Non-pigmented ciliary epithelial cell (primary cell): Measurements from ENCODE around the gene NEK1.
"Not testable (repeated sequence)": the region's sequence is repeated elsewhere in the genome, so short reads cannot be mapped to it uniquely, and the experiment has no call there.

Experiments
- DNase-seq: peaks from one replicate; pipeline ENCODE4 v3.0.0-alpha.2; 2010; ENCODE audit warnings: low read depth

NEK1 gene

GRCh38 chr4:169601016-169601771, 11.2 kb downstream of the NEK1 start:
- no peak for DNase-seq

- no peak for DNase-seq
These were observed 17.7 kb downstream of the NEK1 start for GRCh38 chr4:169594560-169595195.

- DNase-seq, result no peak
These were observed 19.3 kb downstream of the NEK1 start for GRCh38 chr4:169593050-169593560.

GRCh38 chr4:169583563-169583962, 28.8 kb downstream of the NEK1 start:
- peak; percentile 24 for DNase-seq

- DNase-seq, result peak; percentile 47
These were observed 29.7 kb downstream of the NEK1 start for GRCh38 chr4:169582706-169583105.

- DNase-seq, result no peak
These were observed 30.2 kb downstream of the NEK1 start for GRCh38 chr4:169582203-169582602.

GRCh38 chr4:169573889-169574288, 38.5 kb downstream of the NEK1 start:
- DNase-seq, result no peak

- no peak for DNase-seq
These were observed 40.9 kb downstream of the NEK1 start for GRCh38 chr4:169571435-169571834.

- not testable (repeated sequence) for DNase-seq
These were observed 41.4 kb downstream of the NEK1 start for GRCh38 chr4:169571012-169571411.

- DNase-seq, result not testable (repeated sequence)
These were observed 42.1 kb downstream of the NEK1 start for GRCh38 chr4:169570266-169570665.

GRCh38 chr4:169569188-169569587, 43.2 kb downstream of the NEK1 start:
- DNase-seq, result not testable (repeated sequence)

GRCh38 chr4:169567916-169568315, 44.5 kb downstream of the NEK1 start:
- no peak for DNase-seq

GRCh38 chr4:169566021-169566818, 46.2 kb downstream of the NEK1 start:
- no peak for DNase-seq

- DNase-seq, result no peak
These were observed 46.8 kb downstream of the NEK1 start for GRCh38 chr4:169565606-169566005.

GRCh38 chr4:169557061-169557636, 55.2 kb downstream of the NEK1 start:
- no peak for DNase-seq

- not testable (repeated sequence) for DNase-seq
These were observed 65.8 kb downstream of the NEK1 start for GRCh38 chr4:169546548-169546947.

- no peak for DNase-seq
These were observed 71.6 kb downstream of the NEK1 start for GRCh38 chr4:169540774-169541173.

- DNase-seq, result no peak
These were observed 82.3 kb downstream of the NEK1 start for GRCh38 chr4:169530048-169530447.

- no peak for DNase-seq
These were observed 88.6 kb downstream of the NEK1 start for GRCh38 chr4:169523796-169524195.

GRCh38 chr4:169510617-169511016, 101.8 kb downstream of the NEK1 start:
- no peak for DNase-seq

GRCh38 chr4:169506903-169507302, 105.5 kb downstream of the NEK1 start:
- DNase-seq, result no peak

GRCh38 chr4:169499907-169500306, 112.5 kb downstream of the NEK1 start:
- DNase-seq, result not testable (repeated sequence)
